OCI-M2 (cell line): Measurements from ENCODE around the gene BCL2L1.

Experiments
- DNase-seq: peaks from one replicate; lab custom pipeline; 2025; ENCODE audit not compliant: unreplicated experiment; lab: John Stamatoyannopoulos, UW

The BCL2L1 gene

GRCh38 chr20:31710423-31711108, 12.1 kb downstream of the BCL2L1 start:
- no peak for DNase-seq

- DNase-seq = no peak
Measured at GRCh38 chr20:31709939-31710338, 12.7 kb downstream of the BCL2L1 start.

GRCh38 chr20:31708736-31709534, 13.7 kb downstream of the BCL2L1 start:
- no peak for DNase-seq

- no peak for DNase-seq
Measured at GRCh38 chr20:31707994-31708735, 14.5 kb downstream of the BCL2L1 start.

GRCh38 chr20:31707258-31707615, 15.4 kb downstream of the BCL2L1 start:
- DNase-seq = no peak

GRCh38 chr20:31706607-31707257, 15.9 kb downstream of the BCL2L1 start:
- DNase-seq = peak; percentile 58

GRCh38 chr20:31705598-31706597, 16.8 kb downstream of the BCL2L1 start:
- DNase-seq = no peak

- DNase-seq = no peak
Measured at GRCh38 chr20:31705191-31705590, 17.5 kb downstream of the BCL2L1 start.

GRCh38 chr20:31704225-31705119, 18.2 kb downstream of the BCL2L1 start:
- DNase-seq = no peak

GRCh38 chr20:31701591-31701990, 21.1 kb downstream of the BCL2L1 start:
- DNase-seq = no peak

- no peak for DNase-seq
Measured at GRCh38 chr20:31700747-31701146, 21.9 kb downstream of the BCL2L1 start.

- DNase-seq = no peak
Measured at GRCh38 chr20:31699801-31700728, 22.6 kb downstream of the BCL2L1 start.

GRCh38 chr20:31698803-31699718, 23.6 kb downstream of the BCL2L1 start:
- no peak for DNase-seq

GRCh38 chr20:31698243-31698802, 24.3 kb downstream of the BCL2L1 start:
- no peak for DNase-seq

GRCh38 chr20:31695849-31696804, 26.5 kb downstream of the BCL2L1 start:
- no peak for DNase-seq
